ENCODE data around the gene TTC12.

- TF ChIP-seq POLR2AphosphoS5 (IDR thresholded peaks at IDR 0.05; ENCODE audit: low read depth, low read length), result no peak
- no peak for TF ChIP-seq POLR2A (IDR thresholded peaks at IDR 0.05; ENCODE audit: low read depth, low read length)
- TF ChIP-seq TAF1 (IDR thresholded peaks at IDR 0.05; ENCODE audit: borderline replicate concordance, low read depth, low read length), result no peak
Measured at GRCh38 chr11:113316256-113316655, 1.9 kb downstream of the TTC12 start.

All from GM12892 (cell line).